ENCODE results near the gene IGSF3.
"Not testable (repeated sequence)": the region's sequence is repeated elsewhere in the genome, so short reads cannot be mapped to it uniquely, and the experiment has no call there.

The IGSF3 gene

GRCh38 chr1:116572771-116573430 lies 94.6 kb downstream of the IGSF3 start:
- no peak for DNase-seq

GRCh38 chr1:116572099-116572498 lies 95.4 kb downstream of the IGSF3 start:
- no peak for DNase-seq

- no peak for DNase-seq
Measured at GRCh38 chr1:116571215-116571919, 96.2 kb downstream of the IGSF3 start.

GRCh38 chr1:116570358-116571214 lies 96.9 kb downstream of the IGSF3 start, which contains the start of gene CD58:
TSS of gene CD58 (minus strand) at chr1:116571026. CDS start at chr1:116570972, 54 bp downstream.
- DNase-seq, result peak; percentile 54 to 67 (median 65)

GRCh38 chr1:116569776-116570357 lies 97.7 kb downstream of the IGSF3 start:
- DNase-seq, result peak in 2 of 4 experiments; percentile 10 to 12

GRCh38 chr1:116569381-116569670 lies 98.2 kb downstream of the IGSF3 start:
- no peak for DNase-seq

GRCh38 chr1:116568662-116569380 lies 98.7 kb downstream of the IGSF3 start:
- no peak for DNase-seq

- DNase-seq, result no peak
Measured at GRCh38 chr1:116567790-116568661, 99.5 kb downstream of the IGSF3 start.

- DNase-seq, result no peak
Measured at GRCh38 chr1:116565222-116565621, 102.3 kb downstream of the IGSF3 start.

GRCh38 chr1:116564426-116564825 lies 103.1 kb downstream of the IGSF3 start:
- DNase-seq, result no peak

GRCh38 chr1:116562465-116562864 lies 105.1 kb downstream of the IGSF3 start:
- DNase-seq, result not testable (repeated sequence)

GRCh38 chr1:116561563-116561962 lies 106.0 kb downstream of the IGSF3 start:
- DNase-seq, result no peak

- DNase-seq, result no peak
Measured at GRCh38 chr1:116560704-116561490, 106.6 kb downstream of the IGSF3 start.

GRCh38 chr1:116559304-116559761 lies 108.2 kb downstream of the IGSF3 start:
- DNase-seq, result no peak

GRCh38 chr1:116558571-116558970 lies 109.0 kb downstream of the IGSF3 start:
- no peak for DNase-seq

- no peak for DNase-seq
Measured at GRCh38 chr1:116558140-116558549, 109.4 kb downstream of the IGSF3 start.

GRCh38 chr1:116557323-116557878 lies 110.1 kb downstream of the IGSF3 start:
- DNase-seq, result no peak

- peak; percentile 25 to 56 (median 40) for DNase-seq
Measured at GRCh38 chr1:116556289-116557006, 111.1 kb downstream of the IGSF3 start.

GRCh38 chr1:116554924-116555323 lies 112.6 kb downstream of the IGSF3 start:
- no peak for DNase-seq

All from activated CD4-positive, CD25-positive, alpha-beta regulatory T cell (primary cell).